ENCODE results near the gene C1orf198.

C1orf198 gene

GRCh38 chr1:230792691-230793462, 75.4 kb downstream of the C1orf198 start:
- no peak overlapping the region for H3K27ac ChIP-seq (ENCODE audit: low read depth, low read length, poor library complexity, severe bottlenecking)
- no peaks in the 10 kb centered on the region for H4K20me1 ChIP-seq (ENCODE audit: insufficient read depth, low read length)
- no peaks in the 10 kb centered on the region for H3K9me2 ChIP-seq (ENCODE audit: low read depth, low read length)
- TF ChIP-seq CTCF (IDR thresholded peaks at IDR 0.05; ENCODE audit: low read length) (no peak), EZH2 (IDR thresholded peaks at IDR 0.05; ENCODE audit: borderline replicate concordance, low read length) (no peak)
- no peak overlapping the region for H3K4me3 ChIP-seq (ENCODE audit: low read depth, low read length, poor library complexity, severe bottlenecking)
- H3K79me2 ChIP-seq (ENCODE audit: insufficient read depth, low read length) = no peaks in the 10 kb centered on the region
- no peaks in the 10 kb centered on the region for H3K9me3 ChIP-seq (ENCODE audit: low read length)
- H3K36me3 ChIP-seq (ENCODE audit: insufficient read depth, low read length) = no peaks in the 10 kb centered on the region
- no peak overlapping the region for H2AFZ ChIP-seq (ENCODE audit: low read length)
- H3K4me2 ChIP-seq (ENCODE audit: low read length) = no peak overlapping the region
- no peaks in the 10 kb centered on the region for H3K4me1 ChIP-seq (ENCODE audit: insufficient read depth, low read length, severe bottlenecking)
- H3F3A ChIP-seq (ENCODE audit: insufficient read depth, low read length) = no peaks in the 10 kb centered on the region
- H3K27me3 ChIP-seq (ENCODE audit: insufficient read depth, low read length) = no peaks in the 10 kb centered on the region
- no peak overlapping the region for H3K9ac ChIP-seq (ENCODE audit: low read length)

- H4K20me1 ChIP-seq (ENCODE audit: insufficient read depth, low read length) = no peaks in the 10 kb centered on the region
- no peaks in the 10 kb centered on the region for H3F3A ChIP-seq (ENCODE audit: insufficient read depth, low read length)
- no peaks in the 10 kb centered on the region for H3K9me2 ChIP-seq (ENCODE audit: low read depth, low read length)
- H3K36me3 ChIP-seq (ENCODE audit: insufficient read depth, low read length) = no peaks in the 10 kb centered on the region
- H2AFZ ChIP-seq (ENCODE audit: low read length) = no peak overlapping the region
- no peak overlapping the region for H3K4me3 ChIP-seq (ENCODE audit: low read depth, low read length, poor library complexity, severe bottlenecking)
- H3K79me2 ChIP-seq (ENCODE audit: insufficient read depth, low read length) = no peaks in the 10 kb centered on the region
- TF ChIP-seq EZH2 (IDR thresholded peaks at IDR 0.05; ENCODE audit: borderline replicate concordance, low read length) = no peak
- no peak for TF ChIP-seq CTCF (IDR thresholded peaks at IDR 0.05; ENCODE audit: low read length)
- no peaks in the 10 kb centered on the region for H3K27me3 ChIP-seq (ENCODE audit: insufficient read depth, low read length)
- H3K9me3 ChIP-seq (ENCODE audit: low read length) = no peaks in the 10 kb centered on the region
- no peaks in the 10 kb centered on the region for H3K4me1 ChIP-seq (ENCODE audit: insufficient read depth, low read length, severe bottlenecking)
- H3K4me2 ChIP-seq (ENCODE audit: low read length) = no peak overlapping the region
- H3K27ac ChIP-seq (ENCODE audit: low read depth, low read length, poor library complexity, severe bottlenecking) = no peak overlapping the region
- no peak overlapping the region for H3K9ac ChIP-seq (ENCODE audit: low read length)
These were observed 76.2 kb downstream of the C1orf198 start for GRCh38 chr1:230791986-230792564.

GRCh38 chr1:230790026-230790425, 78.3 kb downstream of the C1orf198 start:
- Histone ChIP-seq H3K9ac (ENCODE audit: low read length) (no peak overlapping the region), H3K4me1 (ENCODE audit: insufficient read depth, low read length, severe bottlenecking) (no peaks in the 10 kb centered on the region), H3F3A (ENCODE audit: insufficient read depth, low read length) (no peaks in the 10 kb centered on the region), H3K79me2 (ENCODE audit: insufficient read depth, low read length) (no peaks in the 10 kb centered on the region), H3K27ac (ENCODE audit: low read depth, low read length, poor library complexity, severe bottlenecking) (no peak overlapping the region), H3K4me2 (ENCODE audit: low read length) (no peak overlapping the region), H4K20me1 (ENCODE audit: insufficient read depth, low read length) (no peaks in the 10 kb centered on the region), H2AFZ (ENCODE audit: low read length) (no peak overlapping the region), H3K9me2 (ENCODE audit: low read depth, low read length) (no peaks in the 10 kb centered on the region), H3K27me3 (ENCODE audit: insufficient read depth, low read length) (no peaks in the 10 kb centered on the region), H3K9me3 (ENCODE audit: low read length) (no peaks in the 10 kb centered on the region), H3K36me3 (ENCODE audit: insufficient read depth, low read length) (no peaks in the 10 kb centered on the region), H3K4me3 (ENCODE audit: low read depth, low read length, poor library complexity, severe bottlenecking) (no peak overlapping the region)
- TF ChIP-seq EZH2 (IDR thresholded peaks at IDR 0.05; ENCODE audit: borderline replicate concordance, low read length) (no peak), CTCF (IDR thresholded peaks at IDR 0.05; ENCODE audit: low read length) (no peak)

Measured in OCI-LY1 (cell line).